ENCODE data around the gene KLHDC8A. TPM values are rescaled to one million over a fixed set of nuclear protein-coding genes. Genes with fewer than 3 reads are reported as not detected.

KLHDC8A gene
- total RNA-seq, 2 donors from 2014 or later, result 0.40 to 0.59 TPM

GRCh38 chr1:205286335-205286950, 70.3 kb downstream of the KLHDC8A start:
- DNase-seq, result no peak
- ATAC-seq, result no peak
- intact Hi-C loops (cut with DNase I, micrococcal nuclease), result no loop called here

Other genes starting within 250 kb of the KLHDC8A start
- 10 to 100 TPM; 12.9 to 14.0 TPM for gene RBBP5, start 234.9 kb downstream of the KLHDC8A start, total RNA-seq
- gene DSTYK, start 145.2 kb downstream of the KLHDC8A start, total RNA-seq, result 1 to 10 TPM; 4.7 to 7.0 TPM
- gene TMCC2, start 129.0 kb downstream of the KLHDC8A start, total RNA-seq, result 1 to 10 TPM in 1 of 2 donors, under 1 TPM in 1; 0.27 to 1.2 TPM
- gene NUAK2, start 35.2 kb downstream of the KLHDC8A start, total RNA-seq, result 10 to 100 TPM; 27.7 to 29.2 TPM
- 1 to 10 TPM in 1 of 2 donors, not detected in 1; 1.1 TPM for gene LEMD1, start 65.1 kb upstream of the KLHDC8A start, total RNA-seq
- under 1 TPM; 0.14 to 0.34 TPM for gene BLACAT1, start 99.1 kb upstream of the KLHDC8A start, total RNA-seq
- 10 to 100 TPM; 32.6 to 39.2 TPM for gene CDK18, start 147.7 kb upstream of the KLHDC8A start, total RNA-seq